GM12892 (cell line): ENCODE measurements around the gene ASB15.

ENCODE experiments used
- POLR2A ChIP-seq: IDR thresholded peaks from 2 replicates; pipeline ENCODE4 v1.6.1; 2011; ENCODE audit warnings: low read depth, low read length, control low read depth
- POLR2AphosphoS5 ChIP-seq: IDR thresholded peaks from 2 replicates; pipeline ENCODE4 v1.6.1; 2011; ENCODE audit warnings: low read depth, low read length, control low read depth
- TAF1 ChIP-seq: IDR thresholded peaks from 2 replicates; pipeline ENCODE4 v1.6.1; 2011; ENCODE audit warnings: low read depth, mild to moderate bottlenecking, control low read depth, low read length, borderline replicate concordance

GRCh38 chr7:123652406-123652805, 50.8 kb downstream of the ASB15 start:
- TF ChIP-seq POLR2AphosphoS5: no peak
- TF ChIP-seq POLR2A: no peak
- no peak for TF ChIP-seq TAF1
